NB4 (cell line): ENCODE data around the gene CLASP1.

ENCODE experiments used
- TF ChIP-seq, protein P1 (sequence below): IDR thresholded peaks from one replicate; pipeline ENCODE4 v1.5.1; 2012; ENCODE audit warnings: low read depth, low read length
- TF ChIP-seq, protein P2 (sequence below): IDR thresholded peaks from 2 replicates; pipeline ENCODE4 v1.6.1; 2011; ENCODE audit warnings: low read depth, low read length

DNA sequence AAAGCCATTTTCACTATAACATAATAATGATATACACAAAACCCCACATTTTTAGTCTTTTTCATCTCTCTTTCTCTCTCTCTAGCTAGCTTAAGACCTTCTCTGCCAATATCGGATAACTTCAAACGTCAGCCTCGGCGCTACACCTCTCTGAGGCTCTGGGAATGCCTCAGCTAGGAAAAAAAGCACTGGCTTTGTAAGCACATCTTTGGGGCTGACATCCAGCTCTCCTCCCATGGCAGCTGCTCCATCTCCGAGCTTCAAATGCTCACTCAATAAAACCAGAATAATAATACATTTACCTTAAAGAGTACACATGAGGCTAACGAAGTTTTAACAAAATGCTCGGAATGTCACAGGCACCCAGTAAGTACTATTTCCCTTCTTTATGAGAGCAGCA lies 107.8 kb downstream of the CLASP1 start:
- TF ChIP-seq, protein P1, sequence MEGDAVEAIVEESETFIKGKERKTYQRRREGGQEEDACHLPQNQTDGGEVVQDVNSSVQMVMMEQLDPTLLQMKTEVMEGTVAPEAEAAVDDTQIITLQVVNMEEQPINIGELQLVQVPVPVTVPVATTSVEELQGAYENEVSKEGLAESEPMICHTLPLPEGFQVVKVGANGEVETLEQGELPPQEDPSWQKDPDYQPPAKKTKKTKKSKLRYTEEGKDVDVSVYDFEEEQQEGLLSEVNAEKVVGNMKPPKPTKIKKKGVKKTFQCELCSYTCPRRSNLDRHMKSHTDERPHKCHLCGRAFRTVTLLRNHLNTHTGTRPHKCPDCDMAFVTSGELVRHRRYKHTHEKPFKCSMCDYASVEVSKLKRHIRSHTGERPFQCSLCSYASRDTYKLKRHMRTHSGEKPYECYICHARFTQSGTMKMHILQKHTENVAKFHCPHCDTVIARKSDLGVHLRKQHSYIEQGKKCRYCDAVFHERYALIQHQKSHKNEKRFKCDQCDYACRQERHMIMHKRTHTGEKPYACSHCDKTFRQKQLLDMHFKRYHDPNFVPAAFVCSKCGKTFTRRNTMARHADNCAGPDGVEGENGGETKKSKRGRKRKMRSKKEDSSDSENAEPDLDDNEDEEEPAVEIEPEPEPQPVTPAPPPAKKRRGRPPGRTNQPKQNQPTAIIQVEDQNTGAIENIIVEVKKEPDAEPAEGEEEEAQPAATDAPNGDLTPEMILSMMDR: no peak
- TF ChIP-seq, protein P2, sequence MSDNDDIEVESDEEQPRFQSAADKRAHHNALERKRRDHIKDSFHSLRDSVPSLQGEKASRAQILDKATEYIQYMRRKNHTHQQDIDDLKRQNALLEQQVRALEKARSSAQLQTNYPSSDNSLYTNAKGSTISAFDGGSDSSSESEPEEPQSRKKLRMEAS: no peak
